Astrocyte (in vitro differentiated cells and primary cell): ENCODE measurements around the gene CHML. TPM values are rescaled to one million over a fixed set of nuclear protein-coding genes. Genes with fewer than 3 reads are reported as not detected.
"Not testable (repeated sequence)": the region's sequence is repeated elsewhere in the genome, so short reads cannot be mapped to it uniquely, and the experiment has no call there.

ENCODE experiments used
- DNase-seq: peaks from one replicate; pipeline ENCODE4 v3.0.0-alpha.2; 2010; ENCODE audit warnings: low read depth
- FAIRE-seq: peaks from 2 replicates; lab custom pipeline; 2011; peaks lifted over from hg19 to GRCh38; lab: Jason Lieb, UNC
- H2AFZ ChIP-seq: 2 replicates; pipeline ENCODE4 v1.6.0; 2012; ENCODE audit warnings: low read depth, low read length, inconsistent platforms
- H3K27ac ChIP-seq: 2 replicates; pipeline ENCODE4 v1.5.1; 2011; ENCODE audit warnings: low read depth, low read length, inconsistent platforms
- H3K27me3 ChIP-seq: 2 replicates; pipeline ENCODE4 v1.6.0; 2011; ENCODE audit warnings: low read length, inconsistent platforms; ENCODE audit not compliant: insufficient read depth
- H3K36me3 ChIP-seq: 2 replicates; pipeline ENCODE4 v1.5.1; 2011; ENCODE audit warnings: low read length, inconsistent platforms; ENCODE audit not compliant: insufficient read depth
- H3K4me1 ChIP-seq: 2 replicates; pipeline ENCODE4 v1.5.1; 2011; ENCODE audit warnings: low read length, inconsistent platforms; ENCODE audit not compliant: insufficient read depth
- H3K4me2 ChIP-seq: 2 replicates; pipeline ENCODE4 v1.6.0; 2012; ENCODE audit warnings: low read length, inconsistent platforms
- H3K4me3 ChIP-seq: 2 replicates; pipeline ENCODE4 v1.5.1; 2011; ENCODE audit warnings: low read depth, mild to moderate bottlenecking, low read length, inconsistent platforms; ENCODE audit not compliant: insufficient read depth
- H3K79me2 ChIP-seq: 2 replicates; pipeline ENCODE4 v1.6.0; 2012; ENCODE audit warnings: mild to moderate bottlenecking, low read length, inconsistent platforms; ENCODE audit not compliant: insufficient read depth
- H3K9ac ChIP-seq: 2 replicates; pipeline ENCODE4 v1.6.0; 2012; ENCODE audit warnings: mild to moderate bottlenecking, low read length, inconsistent platforms
- H3K9me3 ChIP-seq: 2 replicates; pipeline ENCODE4 v1.5.1; 2012; ENCODE audit warnings: low read depth, mild to moderate bottlenecking, low read length, inconsistent platforms; ENCODE audit not compliant: insufficient read depth
- H4K20me1 ChIP-seq: 2 replicates; pipeline ENCODE4 v1.6.0; 2012; ENCODE audit warnings: low read length, inconsistent platforms; ENCODE audit not compliant: insufficient read depth
- H3K27ac Mint-ChIP-seq: one replicate; pipeline ENCODE4 v1.8.0; 2021; ENCODE audit warnings: mild to moderate bottlenecking, mixed read lengths; ENCODE audit not compliant: unreplicated experiment
- H3K27me3 Mint-ChIP-seq: one replicate; pipeline ENCODE4 v1.8.0; 2021; ENCODE audit warnings: low read depth, mixed read lengths; ENCODE audit not compliant: unreplicated experiment
- H3K36me3 Mint-ChIP-seq: one replicate; pipeline ENCODE4 v1.8.0; 2021; ENCODE audit warnings: low read depth, mixed read lengths; ENCODE audit not compliant: unreplicated experiment
- H3K4me1 Mint-ChIP-seq: one replicate; pipeline ENCODE4 v1.8.0; 2021; ENCODE audit warnings: low read depth, mixed read lengths; ENCODE audit not compliant: unreplicated experiment
- H3K4me3 Mint-ChIP-seq: one replicate; pipeline ENCODE4 v1.8.0; 2021; ENCODE audit warnings: mild to moderate bottlenecking, moderate library complexity, mixed read lengths; ENCODE audit not compliant: unreplicated experiment
- H3K9me3 Mint-ChIP-seq: one replicate; pipeline ENCODE4 v1.8.0; 2021; ENCODE audit warnings: mild to moderate bottlenecking, mixed read lengths; ENCODE audit not compliant: unreplicated experiment
- EZH2 ChIP-seq: IDR thresholded peaks from 2 replicates; pipeline ENCODE4 v1.6.1; 2012; ENCODE audit warnings: mild to moderate bottlenecking, low read length, inconsistent platforms; ENCODE audit not compliant: insufficient read depth
- total RNA-seq: library from RNA; stranded (reverse); gene quantifications from 2 replicates; pipeline ENCODE4 v1.2.1, GENCODE V29; 2021
- TF ChIP-seq, protein P1 (sequence below): IDR thresholded peaks from 2 replicates; pipeline ENCODE4 v1.5.1; 2011; ENCODE audit warnings: low read depth, mild to moderate bottlenecking, inconsistent platforms, low read length, moderate library complexity; ENCODE audit not compliant: insufficient read depth

Gene CHML
- total RNA-seq, 1 donor from 2014 or later = 22.6 TPM

DNA sequence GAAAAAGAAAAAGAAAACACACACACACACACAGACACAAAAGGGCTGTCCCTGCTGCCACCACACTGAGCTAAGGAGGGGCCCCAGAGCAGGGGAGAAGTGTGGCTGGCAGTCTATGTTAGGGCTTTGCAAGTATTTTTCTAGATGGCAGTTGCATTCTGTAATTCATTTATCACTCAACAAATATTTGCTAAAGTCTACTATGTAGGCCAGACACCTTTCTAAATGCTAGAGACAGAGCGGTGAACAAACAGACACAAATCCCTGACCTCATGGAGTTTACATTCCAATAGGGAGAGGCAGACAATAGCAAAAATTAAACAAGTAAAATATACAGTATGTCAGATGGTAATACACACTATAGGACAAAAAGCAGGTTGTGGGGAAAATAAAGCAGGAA is 32.1 kb upstream of the CHML start:
- TF ChIP-seq EZH2 = no peak
- TF ChIP-seq, protein P1, sequence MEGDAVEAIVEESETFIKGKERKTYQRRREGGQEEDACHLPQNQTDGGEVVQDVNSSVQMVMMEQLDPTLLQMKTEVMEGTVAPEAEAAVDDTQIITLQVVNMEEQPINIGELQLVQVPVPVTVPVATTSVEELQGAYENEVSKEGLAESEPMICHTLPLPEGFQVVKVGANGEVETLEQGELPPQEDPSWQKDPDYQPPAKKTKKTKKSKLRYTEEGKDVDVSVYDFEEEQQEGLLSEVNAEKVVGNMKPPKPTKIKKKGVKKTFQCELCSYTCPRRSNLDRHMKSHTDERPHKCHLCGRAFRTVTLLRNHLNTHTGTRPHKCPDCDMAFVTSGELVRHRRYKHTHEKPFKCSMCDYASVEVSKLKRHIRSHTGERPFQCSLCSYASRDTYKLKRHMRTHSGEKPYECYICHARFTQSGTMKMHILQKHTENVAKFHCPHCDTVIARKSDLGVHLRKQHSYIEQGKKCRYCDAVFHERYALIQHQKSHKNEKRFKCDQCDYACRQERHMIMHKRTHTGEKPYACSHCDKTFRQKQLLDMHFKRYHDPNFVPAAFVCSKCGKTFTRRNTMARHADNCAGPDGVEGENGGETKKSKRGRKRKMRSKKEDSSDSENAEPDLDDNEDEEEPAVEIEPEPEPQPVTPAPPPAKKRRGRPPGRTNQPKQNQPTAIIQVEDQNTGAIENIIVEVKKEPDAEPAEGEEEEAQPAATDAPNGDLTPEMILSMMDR = no peak
- Histone ChIP-seq H3K79me2 (no peaks in the 10 kb centered on the region), H3K9me3 (no peaks in the 10 kb centered on the region), H2AFZ (no peak overlapping the region), H3K36me3 (no peaks in the 10 kb centered on the region), H3K27ac (no peak overlapping the region), H3K4me2 (no peak overlapping the region), H4K20me1 (no peaks in the 10 kb centered on the region), H3K4me1 (no peaks in the 10 kb centered on the region), H3K4me3 (no peak overlapping the region), H3K27me3 (no peaks in the 10 kb centered on the region), H3K9ac (no peak overlapping the region)
- Mint-ChIP-seq H3K9me3 (no peaks in the 10 kb centered on the region), H3K4me3 (no peak overlapping the region), H3K4me1 (peaks cover 7% of the 10 kb centered on the region), H3K27me3 (peaks cover 2% of the 10 kb centered on the region), H3K36me3 (no peaks in the 10 kb centered on the region), H3K27ac (no peak overlapping the region)
- FAIRE-seq (no peak), DNase-seq (no peak)

DNA sequence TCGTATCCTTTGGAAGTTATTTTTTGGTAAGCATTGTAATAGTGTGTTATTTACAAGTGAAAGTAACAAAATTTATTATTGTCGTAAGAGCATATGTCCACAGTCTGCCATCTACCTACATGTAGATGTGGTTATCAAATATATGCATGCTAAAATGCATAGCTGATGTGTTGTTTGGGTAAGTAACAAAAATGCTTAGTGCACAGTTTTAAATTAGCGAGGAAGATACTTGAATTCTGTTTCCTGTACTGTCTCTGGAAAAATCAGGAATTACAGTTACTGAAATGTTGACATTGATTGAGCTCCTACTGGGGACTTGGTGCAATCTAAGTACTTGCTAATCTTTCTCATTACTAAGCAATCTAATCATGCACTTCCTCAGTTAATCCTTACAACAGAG is 26.2 kb upstream of the CHML start:
- FAIRE-seq = no peak
- no peak overlapping the region for H3K4me2 ChIP-seq
- no peak overlapping the region for H3K4me3 ChIP-seq
- no peak overlapping the region for H2AFZ ChIP-seq
- Mint-ChIP-seq H3K27me3 (no peaks in the 10 kb centered on the region), H3K4me3 (no peak overlapping the region), H3K4me1 (no peaks in the 10 kb centered on the region), H3K9me3 (no peaks in the 10 kb centered on the region), H3K27ac (no peak overlapping the region), H3K36me3 (no peaks in the 10 kb centered on the region)
- no peaks in the 10 kb centered on the region for H3K27me3 ChIP-seq
- DNase-seq = no peak
- TF ChIP-seq, protein P1 = no peak
- no peak for TF ChIP-seq EZH2
- H3K4me1 ChIP-seq = no peaks in the 10 kb centered on the region
- H3K27ac ChIP-seq = no peak overlapping the region
- no peaks in the 10 kb centered on the region for H3K79me2 ChIP-seq
- H3K9me3 ChIP-seq = no peaks in the 10 kb centered on the region
- no peak overlapping the region for H3K9ac ChIP-seq
- H4K20me1 ChIP-seq = no peaks in the 10 kb centered on the region
- no peaks in the 10 kb centered on the region for H3K36me3 ChIP-seq

DNA sequence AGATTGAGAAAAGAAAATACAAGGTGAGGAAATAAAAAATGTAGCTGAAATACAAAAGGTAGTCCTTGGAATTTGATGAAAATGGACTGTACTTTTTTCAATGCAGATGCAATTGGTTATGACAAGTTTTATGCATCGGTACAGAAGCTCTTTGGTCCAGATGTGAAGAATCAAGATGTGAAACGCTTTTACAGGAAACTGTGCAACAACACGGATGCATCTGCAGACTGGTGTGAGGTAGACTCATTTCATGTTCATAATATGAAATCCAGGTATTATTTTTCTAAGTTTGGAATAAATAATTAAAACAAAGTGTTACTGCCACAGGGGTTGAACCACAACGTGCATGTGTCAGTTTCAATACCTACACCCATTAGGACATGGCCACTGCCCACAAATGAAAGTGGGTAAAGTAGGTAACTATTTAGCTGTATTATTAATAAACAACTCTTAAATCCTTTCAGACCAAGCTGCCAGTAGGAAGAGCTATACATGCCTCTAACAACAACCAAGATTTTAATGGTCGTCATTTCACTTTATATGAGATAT is 20.3 kb upstream of the CHML start:
- H3K4me3 Mint-ChIP-seq = no peak overlapping the region
- H3K27ac ChIP-seq = no peak overlapping the region
- no peaks in the 10 kb centered on the region for H3K4me1 Mint-ChIP-seq
- H3K27me3 Mint-ChIP-seq = no peaks in the 10 kb centered on the region
- H3K9me3 Mint-ChIP-seq = no peaks in the 10 kb centered on the region
- H3K4me2 ChIP-seq = no peak overlapping the region
- no peak overlapping the region for H3K27ac Mint-ChIP-seq
- no peak for FAIRE-seq
- H4K20me1 ChIP-seq = no peaks in the 10 kb centered on the region
- H3K4me3 ChIP-seq = no peak overlapping the region
- no peak for TF ChIP-seq EZH2
- TF ChIP-seq, protein P1 = no peak
- H2AFZ ChIP-seq = no peak overlapping the region
- no peaks in the 10 kb centered on the region for H3K27me3 ChIP-seq
- no peak overlapping the region for H3K9ac ChIP-seq
- H3K36me3 Mint-ChIP-seq = no peaks in the 10 kb centered on the region
- no peaks in the 10 kb centered on the region for H3K9me3 ChIP-seq
- H3K36me3 ChIP-seq = no peaks in the 10 kb centered on the region
- no peaks in the 10 kb centered on the region for H3K4me1 ChIP-seq
- no peak for DNase-seq
- no peaks in the 10 kb centered on the region for H3K79me2 ChIP-seq

DNA sequence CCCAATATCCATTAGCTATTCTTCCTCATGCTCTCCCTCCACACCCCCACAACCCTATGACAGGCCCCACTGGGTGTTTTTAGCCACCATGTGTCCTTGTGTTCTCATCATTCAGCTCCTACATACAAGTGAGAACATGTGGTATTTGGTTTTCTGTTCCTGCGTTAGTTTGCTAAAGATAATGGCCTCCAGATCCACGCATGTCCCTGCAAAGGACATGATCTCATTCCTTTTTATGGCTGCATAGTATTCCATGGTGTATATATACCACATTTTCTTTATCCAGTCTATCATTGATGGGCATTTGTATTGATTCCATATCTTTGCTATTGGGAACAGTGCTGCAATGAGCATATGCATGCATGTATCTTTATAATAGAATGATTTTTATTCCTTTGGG is 18.8 kb upstream of the CHML start:
- H3K27ac ChIP-seq, H3K79me2 ChIP-seq, H3K9ac ChIP-seq, DNase-seq, H3K9me3 Mint-ChIP-seq, H3K27ac Mint-ChIP-seq, H3K4me3 ChIP-seq, H3K9me3 ChIP-seq, H3K4me2 ChIP-seq, H3K36me3 ChIP-seq, H3K4me1 ChIP-seq, H3K4me3 Mint-ChIP-seq, H3K27me3 Mint-ChIP-seq, H3K4me1 Mint-ChIP-seq, H4K20me1 ChIP-seq, H3K36me3 Mint-ChIP-seq, H3K27me3 ChIP-seq, H2AFZ ChIP-seq, FAIRE-seq: not testable (repeated sequence)
